Activated CD4-positive, alpha-beta T cell treated with anti-CD3 and anti-CD28 coated beads, Interleukin-2, amount 50 U/mL, for 16 hours (primary cell): ENCODE measurements around the gene RAB34.
A peak's percentile ranks its signal among the peaks of the same experiment; 100 is the strongest.
"Not testable (repeated sequence)": the region's sequence is repeated elsewhere in the genome, so short reads cannot be mapped to it uniquely, and the experiment has no call there.

Experiments used
- DNase-seq: peaks from one replicate; pipeline ENCODE4 v3.0.0-alpha.2; 2020

Gene RAB34

DNA sequence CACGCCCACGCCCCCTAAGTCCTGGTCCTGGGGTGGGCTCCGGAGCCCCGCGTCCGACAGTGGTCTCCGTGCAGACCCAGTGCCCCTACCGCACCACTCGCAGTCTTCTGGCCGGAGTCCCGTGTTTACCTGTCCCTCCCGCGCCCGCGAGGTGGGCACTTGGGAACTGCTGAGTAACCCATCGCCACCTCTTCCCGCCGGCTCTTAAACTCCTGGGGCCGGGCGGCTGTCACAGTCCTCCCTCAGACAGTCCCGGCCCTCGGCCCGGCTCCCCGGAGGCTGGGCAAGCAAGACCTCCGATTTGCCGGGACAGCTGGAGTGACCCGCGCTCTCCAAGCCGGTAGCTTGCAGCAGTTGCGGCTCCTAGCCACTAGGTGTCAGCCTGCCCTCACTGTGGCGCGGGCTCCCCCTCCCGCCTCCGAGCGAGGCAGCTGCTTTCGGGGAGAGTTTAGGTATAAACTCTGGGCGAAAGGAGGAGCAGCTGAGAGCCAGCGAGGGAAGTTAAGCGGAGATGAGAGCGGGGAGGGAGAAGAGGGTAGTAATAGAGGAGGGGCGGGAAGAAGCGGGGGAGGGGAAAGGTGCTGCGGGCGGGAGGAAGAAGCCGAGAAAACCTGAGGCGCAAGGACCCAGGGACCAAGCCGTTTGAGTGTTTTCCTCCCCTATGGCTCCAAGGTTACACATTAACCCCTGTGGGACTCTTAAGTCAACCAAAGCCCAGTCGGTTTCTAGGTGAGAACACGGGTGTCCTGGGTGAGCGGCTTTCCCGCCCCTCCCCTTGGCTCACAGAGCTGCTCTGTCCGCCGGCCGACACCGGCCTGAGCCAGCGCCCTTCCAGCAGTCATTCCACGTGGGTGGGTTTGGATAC lies 9.2 kb upstream of the RAB34 start:
- DNase-seq: peak; percentile 96

DNA sequence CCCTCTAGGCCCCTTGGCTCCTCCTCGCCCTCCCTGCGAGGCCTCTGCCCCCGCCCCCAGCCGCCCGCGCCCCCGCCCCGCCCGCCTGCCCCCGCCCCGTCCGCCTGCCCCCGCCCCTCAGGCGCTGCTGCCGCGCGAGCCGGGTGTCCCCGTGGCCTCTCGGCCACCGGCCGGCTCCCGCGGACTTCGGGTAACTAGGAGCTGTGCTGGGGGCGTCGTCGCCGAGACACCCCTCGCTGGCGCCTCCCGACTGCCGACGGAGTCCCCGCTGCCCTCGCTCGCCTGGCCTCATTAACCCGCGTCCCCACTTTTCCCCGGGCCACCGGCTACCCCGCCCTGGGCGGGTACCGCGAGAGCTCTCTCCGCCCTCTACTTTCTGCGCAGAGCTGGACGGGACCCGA lies 8.6 kb upstream of the RAB34 start, which contains the start of gene TLCD1:
Gene TLCD1, minus strand, starts transcription at position 8 of the 401 bp plus-strand sequence. CDS start 136 bp downstream, outside the sequence.
- peak; percentile 80 for DNase-seq

DNA sequence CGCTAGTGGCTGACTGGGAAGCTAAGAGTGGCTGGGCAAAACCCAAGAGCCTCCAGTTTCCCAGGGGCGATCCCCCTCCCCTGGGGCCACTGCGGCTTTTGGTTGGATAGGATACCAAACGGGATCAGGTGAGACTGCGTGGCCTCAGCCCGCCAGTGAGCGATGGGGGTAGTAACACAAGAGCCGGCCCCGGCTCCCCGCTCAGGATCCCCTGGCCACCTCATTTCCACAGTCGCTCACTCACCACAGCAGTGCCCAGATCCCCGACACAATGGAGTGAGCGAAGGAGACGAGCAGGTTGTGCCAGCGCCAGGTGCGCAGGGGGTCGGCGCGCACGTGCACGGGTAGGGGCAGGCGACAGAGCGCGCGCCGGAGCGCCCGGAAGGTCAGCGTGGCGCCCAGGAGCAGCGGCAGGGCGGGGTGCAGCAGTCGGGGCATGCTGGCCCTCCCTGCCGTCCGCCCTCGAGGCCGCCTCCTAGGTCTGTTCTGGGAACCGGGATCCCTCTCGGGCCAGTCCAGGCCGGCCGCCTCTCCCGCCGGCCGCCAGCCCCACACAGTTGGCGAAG lies 8.1 kb upstream of the RAB34 start:
- peak; percentile 77 for DNase-seq

DNA sequence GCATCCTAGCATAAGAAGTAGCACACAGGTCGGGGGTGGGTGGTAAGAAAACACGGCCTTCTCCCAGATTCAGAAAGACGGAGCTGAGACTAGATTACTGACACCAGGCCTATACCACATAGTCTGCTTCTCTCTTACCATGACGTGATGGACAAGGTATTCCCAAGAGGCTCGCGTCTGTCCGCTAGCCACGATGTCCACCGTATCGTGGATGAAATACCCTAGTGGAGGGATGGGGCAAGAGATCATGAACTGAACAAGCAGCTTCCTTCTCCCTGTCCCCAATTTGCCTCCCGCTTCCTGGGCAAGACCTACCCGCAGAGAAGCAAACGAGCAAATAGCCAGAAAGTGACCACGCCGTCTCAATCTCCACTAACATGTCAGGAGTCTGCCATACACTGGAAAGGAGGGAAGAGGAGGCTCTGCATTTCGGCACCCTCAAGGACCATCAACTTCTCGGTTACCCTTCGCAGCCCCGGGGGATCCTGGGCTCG lies 7.5 kb upstream of the RAB34 start:
- no peak for DNase-seq

DNA sequence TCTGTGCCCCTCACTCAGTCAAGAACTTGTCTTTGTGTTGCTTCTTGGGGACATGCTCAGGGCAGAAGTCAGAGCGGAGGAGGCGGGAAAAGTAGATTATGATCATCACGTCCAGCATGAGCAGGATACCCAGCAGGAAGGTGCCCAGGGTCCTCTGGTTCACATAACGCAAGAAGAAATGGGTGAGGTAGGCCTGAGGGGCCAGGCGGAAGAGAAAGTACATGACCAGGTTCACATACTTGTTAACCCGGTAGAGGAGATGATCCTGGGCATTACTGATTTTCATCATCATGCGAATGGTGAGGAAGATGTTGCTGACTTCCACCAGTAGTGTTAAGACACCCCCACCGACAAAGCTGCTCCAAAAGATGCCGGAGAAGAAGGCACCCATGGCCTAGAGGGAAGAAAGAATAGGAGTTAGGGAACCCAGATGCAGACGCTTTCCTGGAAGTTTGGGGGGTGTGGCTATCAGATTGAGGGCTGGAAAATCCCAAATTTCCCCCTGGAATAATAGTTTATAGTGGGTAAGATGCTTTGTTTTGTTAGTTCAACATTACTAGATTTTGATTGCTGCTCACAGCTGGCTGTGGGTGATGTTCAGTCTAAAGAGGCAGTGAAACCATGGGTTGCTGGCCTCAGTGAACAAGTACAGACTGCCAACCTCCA lies 7.0 kb upstream of the RAB34 start:
- DNase-seq: no peak

DNA sequence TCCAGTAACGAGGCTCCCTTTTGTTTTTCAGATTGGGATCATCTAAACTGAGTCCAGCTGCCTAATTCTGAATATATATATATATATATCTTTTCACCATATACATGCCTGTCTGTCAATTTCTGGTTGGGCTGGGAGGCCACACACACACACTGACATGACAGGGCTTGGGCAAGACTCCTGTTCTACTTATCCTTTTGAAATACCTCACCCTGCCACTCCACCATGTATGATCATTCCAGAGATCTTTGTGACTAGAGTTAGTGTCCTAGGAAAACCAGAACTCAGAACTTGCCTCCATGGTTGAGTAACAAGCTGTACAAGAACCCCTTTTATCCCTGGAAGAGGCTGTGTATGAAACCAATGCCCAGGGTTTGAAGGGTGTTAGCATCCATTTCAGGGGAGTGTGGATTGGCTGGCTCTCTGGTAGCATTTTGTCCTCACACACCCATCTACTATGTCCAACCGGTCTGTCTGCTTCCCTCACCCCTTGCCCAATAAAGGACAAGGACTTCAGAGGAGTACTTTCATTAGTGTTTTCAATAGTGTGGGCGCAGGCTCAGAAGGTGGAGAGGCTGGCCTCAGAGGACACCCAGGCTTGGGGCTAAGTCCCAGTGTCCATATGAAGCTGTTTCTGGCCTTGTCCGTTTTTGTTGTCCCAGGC lies 6.3 kb upstream of the RAB34 start:
- not testable (repeated sequence) for DNase-seq

DNA sequence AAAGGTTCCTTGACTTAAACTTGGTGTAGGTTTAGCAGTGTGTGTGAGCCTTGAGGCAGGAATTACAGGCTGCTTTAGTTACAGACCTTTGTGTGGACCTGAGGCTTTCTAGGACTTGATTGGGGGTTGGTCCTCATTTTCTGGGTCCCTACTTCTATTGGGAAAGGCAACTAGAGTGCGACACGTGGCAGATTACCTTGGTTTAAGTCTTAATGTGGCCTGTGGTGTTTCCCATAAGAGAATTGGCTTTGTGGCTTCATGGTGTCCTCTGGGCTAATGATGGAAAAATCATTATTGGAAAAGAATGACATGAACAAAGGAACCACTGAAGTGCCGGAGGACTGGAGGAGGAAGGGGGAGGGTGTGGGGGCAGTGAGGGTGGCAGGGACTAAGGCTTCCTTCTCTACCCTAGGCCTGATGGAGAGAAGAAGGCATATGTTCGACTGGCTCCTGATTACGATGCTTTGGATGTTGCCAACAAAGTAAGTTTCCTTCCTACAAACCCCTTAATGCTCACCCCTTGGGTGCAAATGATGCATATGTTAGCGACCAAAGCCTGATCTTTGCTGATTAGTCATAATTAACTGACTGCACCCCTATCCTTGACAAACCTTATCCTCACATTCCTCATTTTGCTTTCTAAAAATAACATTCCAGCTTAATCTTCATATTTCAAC lies 5.6 kb upstream of the RAB34 start:
- no peak for DNase-seq

DNA sequence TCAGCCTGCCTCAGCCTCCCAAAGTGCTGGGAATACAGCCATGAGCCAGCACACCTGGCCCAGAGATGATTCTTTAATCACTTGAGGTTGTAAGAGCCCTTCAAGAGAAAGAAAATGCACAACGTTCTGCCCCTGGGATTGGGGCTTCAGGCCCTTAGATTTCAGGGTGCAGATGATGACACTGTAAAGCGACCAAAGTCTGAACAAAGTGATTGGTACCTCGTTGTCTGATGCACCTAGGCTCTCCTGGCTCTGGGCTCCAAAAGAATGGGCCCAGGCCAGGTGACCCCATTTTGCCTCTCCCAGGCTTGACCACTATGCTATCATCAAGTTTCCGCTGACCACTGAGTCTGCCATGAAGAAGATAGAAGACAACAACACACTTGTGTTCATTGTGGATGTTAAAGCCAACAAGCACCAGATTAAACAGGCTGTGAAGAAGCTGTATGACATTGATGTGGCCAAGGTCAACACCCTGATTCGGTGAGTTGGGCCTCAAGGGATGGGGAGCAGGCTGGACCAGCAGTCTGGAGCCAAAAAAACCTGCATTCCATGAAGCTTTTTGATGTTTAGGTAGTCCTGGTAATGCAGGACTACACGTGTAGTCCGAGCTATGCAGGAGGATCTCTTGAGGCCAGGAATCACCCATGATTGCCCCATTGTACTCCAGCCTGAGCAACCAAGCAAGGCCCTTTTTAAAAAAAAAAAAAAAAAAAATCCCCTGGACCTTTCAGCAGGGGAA lies 4.9 kb upstream of the RAB34 start:
- DNase-seq: no peak

DNA sequence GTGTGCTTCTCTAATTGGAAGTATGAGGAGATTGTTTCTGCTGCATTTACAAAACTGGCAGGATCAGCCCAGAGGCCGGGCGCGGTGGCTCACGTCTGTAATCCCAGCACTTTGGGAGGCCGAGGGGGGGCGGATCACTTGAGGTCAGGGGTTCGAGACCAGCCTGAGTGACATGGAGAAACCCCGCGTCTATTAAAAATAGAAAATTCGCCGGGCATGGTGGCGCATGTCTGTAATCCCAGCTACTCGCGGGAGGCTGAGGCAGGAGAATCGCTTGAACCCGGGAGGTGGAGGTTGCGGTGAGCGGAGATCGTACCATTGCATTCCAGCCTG lies 3.3 kb upstream of the RAB34 start:
- DNase-seq: not testable (repeated sequence)

DNA sequence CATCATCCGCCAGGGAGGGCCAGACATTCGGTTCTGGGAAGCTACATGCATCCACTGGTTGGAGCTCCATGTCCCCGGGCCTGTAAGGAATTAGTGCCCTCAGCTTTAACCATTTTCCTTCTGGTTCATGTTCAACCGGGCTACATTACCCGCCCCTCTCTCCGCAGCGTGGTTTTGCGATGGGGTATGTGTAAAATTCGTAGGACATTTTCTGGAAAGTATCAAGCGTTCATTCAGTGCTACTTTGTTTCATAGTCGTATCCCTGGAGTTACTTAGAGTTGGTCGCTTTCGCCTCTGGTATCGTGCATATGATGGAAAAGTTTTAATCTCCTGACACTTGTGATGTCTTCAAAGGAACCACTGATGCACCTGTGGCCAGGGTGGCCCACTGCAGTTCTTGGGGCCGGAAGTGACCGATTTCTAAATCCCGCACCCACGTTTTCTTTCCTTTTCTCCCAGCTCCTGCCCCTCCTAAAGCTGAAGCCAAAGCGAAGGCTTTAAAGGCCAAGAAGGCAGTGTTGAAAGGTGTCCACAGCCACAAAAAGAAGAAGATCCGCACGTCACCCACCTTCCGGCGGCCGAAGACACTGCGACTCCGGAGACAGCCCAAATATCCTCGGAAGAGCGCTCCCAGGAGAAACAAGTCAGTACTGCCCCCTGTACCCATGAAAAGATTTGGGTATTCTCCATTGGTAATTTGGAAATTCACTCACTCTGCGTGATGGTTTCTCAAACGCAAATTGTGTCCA lies 2.8 kb upstream of the RAB34 start:
- DNase-seq: peak; percentile 62

DNA sequence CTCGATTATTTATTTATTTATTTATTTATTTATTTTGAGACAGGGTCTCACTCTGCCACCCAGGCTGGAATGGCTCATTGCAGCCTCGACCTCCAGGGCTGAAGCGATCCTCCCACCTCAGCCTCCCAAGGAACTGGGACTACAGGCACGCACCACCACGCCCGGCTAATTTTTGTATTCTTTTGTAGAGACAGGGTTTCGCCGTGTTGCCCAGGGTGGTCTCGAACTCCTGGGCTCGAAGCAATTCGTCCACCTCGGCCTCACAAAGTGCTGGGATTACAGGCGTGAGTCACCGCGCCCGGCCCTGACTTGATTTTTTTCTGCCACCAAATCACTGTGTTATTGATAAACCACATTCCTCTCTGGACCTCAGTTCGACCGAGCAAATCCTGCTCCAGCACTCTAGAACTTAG lies 1.4 kb upstream of the RAB34 start:
- no peak for DNase-seq

DNA sequence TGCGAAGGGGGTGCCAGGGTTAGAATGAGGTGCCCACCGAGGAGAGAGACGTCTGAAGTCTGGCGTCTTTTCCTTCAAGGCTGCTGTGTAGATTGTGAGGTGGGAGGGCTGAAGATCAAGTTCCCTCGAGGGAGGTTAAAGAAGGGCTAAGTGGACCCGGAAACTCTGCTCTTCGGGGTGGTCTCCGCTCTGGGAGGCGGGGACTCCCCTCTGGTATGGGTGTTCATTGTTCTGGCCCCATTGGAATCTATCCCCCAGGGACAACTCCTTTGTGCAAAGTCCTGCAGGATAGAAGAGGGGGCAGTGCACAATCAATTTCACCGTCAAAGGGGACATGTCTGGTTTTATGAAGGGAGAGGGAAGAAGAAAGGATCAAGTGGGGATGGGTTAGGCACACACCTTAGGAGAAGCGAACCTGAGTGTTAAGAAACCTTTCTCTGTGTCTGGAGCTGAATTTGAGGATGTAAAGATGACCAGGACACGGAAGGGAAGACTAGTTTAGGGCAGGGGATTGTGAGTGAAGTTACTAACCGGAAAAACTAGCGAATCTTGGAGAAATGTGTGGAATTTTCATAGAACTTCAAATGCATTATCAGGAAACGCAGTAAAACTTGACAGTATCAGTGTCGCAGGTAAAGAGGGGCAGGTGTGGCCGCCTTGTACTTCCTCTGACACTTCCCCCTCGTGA lies 809 bp upstream of the RAB34 start:
- no peak for DNase-seq

DNA sequence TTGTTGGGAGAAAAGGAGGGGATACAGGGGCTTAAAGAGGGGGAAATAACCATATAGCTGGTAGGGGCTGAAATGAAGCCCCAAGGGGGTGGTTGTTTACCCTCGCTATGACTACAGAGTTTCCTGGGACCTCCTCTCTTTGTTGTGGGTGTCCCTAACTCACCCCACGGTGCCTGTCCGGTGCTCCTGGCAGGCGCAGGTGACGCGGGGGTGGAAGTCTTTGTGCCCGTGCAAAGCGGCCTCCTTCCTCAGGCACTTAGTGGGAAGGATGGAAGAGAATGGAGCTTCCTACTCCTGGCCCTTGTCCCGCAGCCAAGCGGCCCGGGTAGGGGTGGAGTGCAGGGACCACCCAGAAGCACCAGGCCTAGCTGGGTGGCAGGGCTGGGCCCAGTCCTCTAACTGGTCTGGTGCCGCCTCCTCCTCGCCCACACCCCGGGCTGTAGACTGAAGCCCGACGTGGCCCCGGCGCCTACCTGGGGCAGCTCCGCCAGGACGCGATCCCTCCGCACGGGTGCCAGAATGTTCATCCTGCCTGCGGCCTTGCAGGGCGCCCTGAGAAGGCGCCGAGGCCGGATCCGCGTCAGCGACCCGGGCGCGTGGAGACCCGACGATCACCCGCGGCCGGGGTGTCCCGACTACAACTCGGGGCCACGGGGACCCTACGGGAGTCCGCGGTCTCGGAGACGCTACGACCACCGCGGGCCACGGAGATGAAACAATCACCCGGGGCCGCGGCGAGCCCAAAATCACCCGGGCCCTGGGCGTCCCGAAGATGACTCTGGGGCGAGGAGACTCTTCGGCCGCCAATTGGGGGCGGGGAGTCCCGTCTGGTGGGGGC lies 709 bp downstream of the RAB34 start:
- DNase-seq: no peak

DNA sequence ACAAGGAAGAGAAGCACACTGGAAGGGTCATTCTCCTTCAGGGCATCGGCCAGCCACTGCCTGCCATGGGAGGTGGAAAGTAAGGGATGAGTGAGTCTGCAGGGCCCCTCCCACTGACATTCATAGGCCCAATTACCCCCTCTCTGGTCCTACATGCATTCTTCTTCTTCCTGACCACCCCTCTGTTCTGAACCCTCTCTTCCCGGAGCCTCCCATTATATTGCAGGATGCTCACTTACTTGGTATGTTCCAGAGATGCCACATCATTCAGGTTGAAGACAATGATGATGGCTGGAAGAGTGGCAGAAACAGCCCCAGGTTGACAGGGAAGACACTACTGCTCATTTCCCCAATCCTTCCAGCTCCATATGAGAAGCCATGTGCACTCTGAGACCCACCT lies 2.5 kb downstream of the RAB34 start:
- DNase-seq: no peak

DNA sequence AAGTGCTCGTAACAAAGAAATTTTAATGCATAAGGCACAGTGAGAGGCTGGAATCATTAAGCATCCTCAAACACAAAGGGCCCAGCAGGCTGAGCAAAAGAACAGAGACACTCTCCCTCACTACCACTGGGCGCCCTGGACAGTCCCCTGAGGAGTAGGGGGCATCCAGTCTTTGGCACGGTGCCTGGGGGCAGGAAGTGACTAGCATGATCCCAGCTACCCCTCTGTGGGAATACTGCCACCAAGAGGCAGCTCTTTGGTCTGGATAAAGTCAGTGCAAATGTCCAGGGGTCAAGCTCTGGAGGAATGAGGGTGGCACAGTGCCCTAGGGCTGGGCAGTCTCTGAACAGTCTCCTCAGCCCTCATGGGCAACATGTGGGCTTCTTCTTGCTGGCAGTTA lies 3.4 kb downstream of the RAB34 start:
- DNase-seq: no peak

DNA sequence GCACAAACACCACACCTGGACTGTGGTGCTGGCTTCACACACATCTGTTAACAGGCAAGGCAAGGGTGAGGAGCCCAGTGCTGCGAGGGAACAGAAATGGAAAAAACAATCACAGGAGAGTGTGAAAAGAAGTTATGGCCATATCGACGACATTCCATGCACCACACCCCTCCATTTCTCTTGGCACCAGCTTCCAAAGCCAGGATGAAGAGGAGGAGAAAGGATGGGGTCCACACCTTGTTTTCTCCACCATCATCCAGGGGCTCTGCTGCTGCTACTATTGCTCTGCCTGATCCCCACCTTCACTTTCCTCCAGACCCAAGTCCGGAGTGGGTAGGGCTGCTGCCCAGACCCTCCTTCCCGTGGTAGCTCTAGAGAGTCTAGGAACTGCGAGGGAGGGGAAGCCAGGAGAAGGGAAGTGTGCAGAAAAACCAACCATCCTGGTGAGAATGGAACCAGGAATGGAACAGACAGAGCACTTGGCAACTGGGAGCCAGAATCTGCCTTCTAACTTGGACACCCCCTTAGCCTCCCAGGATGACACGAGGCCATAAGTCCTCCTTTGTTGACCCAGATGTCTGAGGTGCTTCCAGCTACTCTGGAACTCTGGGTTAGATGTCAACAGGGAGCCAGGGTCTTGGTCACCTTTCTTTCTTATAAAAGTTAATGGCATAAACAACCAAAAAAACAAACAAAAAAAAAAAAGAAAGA lies 4.8 kb downstream of the RAB34 start:
- no peak for DNase-seq

DNA sequence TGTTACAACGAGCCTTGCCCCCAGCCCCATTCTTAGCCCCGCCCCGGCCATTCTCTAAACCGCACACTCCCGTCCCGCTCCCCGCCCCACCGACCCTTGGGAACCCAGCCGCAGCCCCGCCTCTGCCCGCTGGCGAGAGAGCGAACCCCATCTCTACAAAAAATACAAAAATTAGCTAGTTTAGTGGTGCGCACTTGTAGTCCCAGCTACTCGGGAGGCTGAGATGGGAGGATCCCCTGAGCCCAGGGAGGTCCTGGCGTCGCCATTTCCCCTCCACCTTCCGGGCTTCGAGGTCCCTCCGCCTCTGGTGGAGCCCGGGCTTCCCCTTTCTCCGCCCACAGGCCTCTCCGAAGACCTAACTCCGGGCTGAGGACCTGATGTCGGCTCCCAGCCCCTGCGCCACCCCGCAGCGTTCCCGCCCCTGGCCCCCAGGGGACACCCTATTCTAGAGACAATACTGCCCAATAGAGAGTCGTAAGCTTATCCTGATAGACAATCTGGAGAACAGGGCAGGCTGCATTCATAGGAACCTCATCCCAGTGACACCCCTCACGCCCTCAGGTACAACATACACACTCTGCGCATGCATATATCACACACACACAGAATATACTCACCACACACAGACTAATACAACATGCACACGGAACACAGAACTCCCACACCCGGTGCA lies 5.5 kb downstream of the RAB34 start:
- peak; percentile 68 for DNase-seq

DNA sequence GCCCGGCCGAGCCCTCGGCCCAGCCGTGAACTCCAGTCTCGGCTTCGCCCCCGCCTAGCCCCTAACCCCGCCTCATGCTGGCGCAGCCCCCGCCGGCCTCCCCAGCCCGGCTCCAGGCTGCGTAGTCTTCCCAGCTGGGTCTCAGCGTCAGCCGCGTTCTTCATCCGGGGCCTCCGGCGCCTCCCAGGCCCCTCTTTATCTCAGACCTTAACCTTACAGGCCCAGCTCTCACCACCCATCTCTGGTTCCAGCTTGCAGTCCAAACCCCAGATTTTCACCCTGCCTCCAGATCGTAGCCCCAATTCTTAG lies 6.0 kb downstream of the RAB34 start, which contains the start of gene PROCA1:
Gene PROCA1, minus strand, starts transcription at position 166 of the 309 bp plus-strand sequence. CDS start 228 bp downstream, outside the sequence.
- no peak for DNase-seq
